ENCODE measurements around the gene CKS2. TPM values are rescaled to one million over a fixed set of nuclear protein-coding genes. Genes with fewer than 3 reads are reported as not detected.

The CKS2 gene
- total RNA-seq, 1 donor from 2014 or later: 14.7 TPM

GRCh38 chr9:89347651-89348050 is 36.7 kb downstream of the CKS2 start:
- no peaks in the 10 kb centered on the region for H3K27me3 ChIP-seq
- H3K4me3 ChIP-seq: no peak overlapping the region
- no peak for TF ChIP-seq POLR2AphosphoS5 (IDR thresholded peaks at IDR 0.05; ENCODE audit: insufficient read depth in 1 of 2, low read depth in 1 of 2)
- TF ChIP-seq CTCF (IDR thresholded peaks at IDR 0.05): no peak
- TF ChIP-seq POLR2A (IDR thresholded peaks at IDR 0.05): no peak
- intact Hi-C loops (cut with DNase I): no loop called here
- H3K36me3 ChIP-seq: peaks cover 0 to 91% of the 10 kb centered on the region in 2 donors
- no peaks in the 10 kb centered on the region for H3K9me3 ChIP-seq
- H3K4me1 ChIP-seq: no peaks in the 10 kb centered on the region
- H3K27ac ChIP-seq: no peak overlapping the region
- no peak for DNase-seq (ENCODE audit: extremely low spot score in 2 of 2)

GRCh38 chr9:89349607-89350006 is 38.6 kb downstream of the CKS2 start:
- Histone ChIP-seq H3K4me1 (no peaks in the 10 kb centered on the region), H3K27me3 (no peaks in the 10 kb centered on the region), H3K9me3 (no peaks in the 10 kb centered on the region), H3K36me3 (peaks cover 0 to 95% of the 10 kb centered on the region in 2 donors), H3K4me3 (no peak overlapping the region), H3K27ac (no peak overlapping the region)
- no peak for TF ChIP-seq POLR2AphosphoS5 (IDR thresholded peaks at IDR 0.05; ENCODE audit: insufficient read depth in 1 of 2, low read depth in 1 of 2)
- TF ChIP-seq CTCF (IDR thresholded peaks at IDR 0.05): no peak
- TF ChIP-seq POLR2A (IDR thresholded peaks at IDR 0.05): no peak
- intact Hi-C loops (cut with DNase I): no loop called here
- DNase-seq (ENCODE audit: extremely low spot score in 2 of 2): no peak

- Histone ChIP-seq H3K36me3 (peaks cover 0 to 95% of the 10 kb centered on the region in 2 donors), H3K4me3 (no peak overlapping the region), H3K9me3 (no peaks in the 10 kb centered on the region), H3K4me1 (no peaks in the 10 kb centered on the region), H3K27ac (no peak overlapping the region), H3K27me3 (no peaks in the 10 kb centered on the region)
- TF ChIP-seq POLR2AphosphoS5 (IDR thresholded peaks at IDR 0.05; ENCODE audit: insufficient read depth in 1 of 2, low read depth in 1 of 2) (no peak), CTCF (IDR thresholded peaks at IDR 0.05) (no peak), POLR2A (IDR thresholded peaks at IDR 0.05) (no peak)
- intact Hi-C loops (cut with DNase I): no loop called here
- no peak for DNase-seq (ENCODE audit: extremely low spot score in 2 of 2)
Measured at GRCh38 chr9:89350988-89351557, 40.1 kb downstream of the CKS2 start.

GRCh38 chr9:89351584-89352300 is 40.7 kb downstream of the CKS2 start:
- Histone ChIP-seq H3K27ac (no peak overlapping the region), H3K27me3 (no peaks in the 10 kb centered on the region), H3K9me3 (no peaks in the 10 kb centered on the region), H3K4me1 (no peaks in the 10 kb centered on the region), H3K4me3 (no peak overlapping the region), H3K36me3 (peaks cover 0 to 94% of the 10 kb centered on the region in 2 donors)
- TF ChIP-seq POLR2A (IDR thresholded peaks at IDR 0.05): no peak
- no peak for TF ChIP-seq CTCF (IDR thresholded peaks at IDR 0.05)
- TF ChIP-seq POLR2AphosphoS5 (IDR thresholded peaks at IDR 0.05; ENCODE audit: insufficient read depth in 1 of 2, low read depth in 1 of 2): no peak
- intact Hi-C loops (cut with DNase I): no loop called here
- DNase-seq (ENCODE audit: extremely low spot score in 2 of 2): peak in 1 of 2 donors; percentile 69

GRCh38 chr9:89352451-89352850 is 41.5 kb downstream of the CKS2 start:
- Histone ChIP-seq H3K27ac (no peak overlapping the region), H3K4me1 (no peaks in the 10 kb centered on the region), H3K36me3 (peaks cover 0 to 94% of the 10 kb centered on the region in 2 donors), H3K27me3 (no peaks in the 10 kb centered on the region), H3K9me3 (no peaks in the 10 kb centered on the region), H3K4me3 (no peak overlapping the region)
- no peak for DNase-seq (ENCODE audit: extremely low spot score in 2 of 2)
- TF ChIP-seq POLR2AphosphoS5 (IDR thresholded peaks at IDR 0.05; ENCODE audit: insufficient read depth in 1 of 2, low read depth in 1 of 2): no peak
- no peak for TF ChIP-seq POLR2A (IDR thresholded peaks at IDR 0.05)
- no peak for TF ChIP-seq CTCF (IDR thresholded peaks at IDR 0.05)
- intact Hi-C loops (cut with DNase I): no loop called here

Data from vagina (tissue), 2 donors.